Measurements from ENCODE around the gene CYP46A1. TPM values are rescaled to one million over a fixed set of nuclear protein-coding genes. Genes with fewer than 3 reads are reported as not detected.

Gene CYP46A1
- total RNA-seq, 1 experiment from 2014 or later: 0.52 TPM

- Histone ChIP-seq H3K36me3 (ENCODE audit: insufficient read depth, low read length) (no peaks in the 10 kb centered on the region), H3K4me2 (ENCODE audit: low read depth, low read length, poor library complexity, severe bottlenecking) (no peak overlapping the region), H3K4me1 (ENCODE audit: low read length) (peaks cover 9% of the 10 kb centered on the region), H3K27me3 (ENCODE audit: low read length) (no peaks in the 10 kb centered on the region), H3K9me3 (ENCODE audit: low read length) (no peaks in the 10 kb centered on the region), H3K9me2 (replicated peaks; ENCODE audit: insufficient read depth, low read length) (no peaks in the 10 kb centered on the region), H2AFZ (ENCODE audit: low read length) (no peak overlapping the region), H3K9ac (ENCODE audit: low read length) (no peak overlapping the region), H3K4me3 (ENCODE audit: low read length) (no peak overlapping the region), H4K20me1 (ENCODE audit: insufficient read depth, low read depth, low read length) (no peaks in the 10 kb centered on the region), H3K27ac (ENCODE audit: low read length) (no peak overlapping the region), H3K79me2 (ENCODE audit: low read length) (no peaks in the 10 kb centered on the region)
- no peak for DNase-seq
Measured at GRCh38 chr14:99721792-99722516, 37.9 kb downstream of the CYP46A1 start.

GRCh38 chr14:99722741-99723140 is 38.6 kb downstream of the CYP46A1 start:
- Histone ChIP-seq H3K79me2 (ENCODE audit: low read length) (no peaks in the 10 kb centered on the region), H3K4me2 (ENCODE audit: low read depth, low read length, poor library complexity, severe bottlenecking) (no peak overlapping the region), H3K9ac (ENCODE audit: low read length) (no peak overlapping the region), H3K4me1 (ENCODE audit: low read length) (peaks cover 9% of the 10 kb centered on the region), H4K20me1 (ENCODE audit: insufficient read depth, low read depth, low read length) (no peaks in the 10 kb centered on the region), H3K27ac (ENCODE audit: low read length) (no peak overlapping the region), H3K9me2 (replicated peaks; ENCODE audit: insufficient read depth, low read length) (no peaks in the 10 kb centered on the region), H3K36me3 (ENCODE audit: insufficient read depth, low read length) (no peaks in the 10 kb centered on the region), H3K9me3 (ENCODE audit: low read length) (no peaks in the 10 kb centered on the region), H3K4me3 (ENCODE audit: low read length) (no peak overlapping the region), H2AFZ (ENCODE audit: low read length) (no peak overlapping the region), H3K27me3 (ENCODE audit: low read length) (no peaks in the 10 kb centered on the region)
- no peak for DNase-seq

GRCh38 chr14:99724196-99724891 is 40.2 kb downstream of the CYP46A1 start:
- Histone ChIP-seq H3K9me2 (replicated peaks; ENCODE audit: insufficient read depth, low read length) (no peaks in the 10 kb centered on the region), H3K79me2 (ENCODE audit: low read length) (no peaks in the 10 kb centered on the region), H3K4me1 (ENCODE audit: low read length) (no peaks in the 10 kb centered on the region), H3K4me3 (ENCODE audit: low read length) (no peak overlapping the region), H3K9me3 (ENCODE audit: low read length) (no peaks in the 10 kb centered on the region), H3K27ac (ENCODE audit: low read length) (no peak overlapping the region), H3K36me3 (ENCODE audit: insufficient read depth, low read length) (no peaks in the 10 kb centered on the region), H4K20me1 (ENCODE audit: insufficient read depth, low read depth, low read length) (no peaks in the 10 kb centered on the region), H2AFZ (ENCODE audit: low read length) (no peak overlapping the region), H3K27me3 (ENCODE audit: low read length) (no peaks in the 10 kb centered on the region), H3K4me2 (ENCODE audit: low read depth, low read length, poor library complexity, severe bottlenecking) (no peak overlapping the region), H3K9ac (ENCODE audit: low read length) (no peak overlapping the region)
- no peak for DNase-seq

- no peak for DNase-seq
- Histone ChIP-seq H3K4me3 (ENCODE audit: low read length) (no peak overlapping the region), H3K27me3 (ENCODE audit: low read length) (no peaks in the 10 kb centered on the region)
Measured at GRCh38 chr14:99724939-99725773, 41.1 kb downstream of the CYP46A1 start.

GRCh38 chr14:99725774-99726537 is 41.9 kb downstream of the CYP46A1 start:
- H3K4me3 ChIP-seq (ENCODE audit: low read length): no peak overlapping the region
- H3K4me2 ChIP-seq (ENCODE audit: low read depth, low read length, poor library complexity, severe bottlenecking): no peak overlapping the region
- H3K4me1 ChIP-seq (ENCODE audit: low read length): no peaks in the 10 kb centered on the region
- H3K9me3 ChIP-seq (ENCODE audit: low read length): no peaks in the 10 kb centered on the region
- DNase-seq: no peak
- no peak overlapping the region for H3K27ac ChIP-seq (ENCODE audit: low read length)
- no peaks in the 10 kb centered on the region for H3K27me3 ChIP-seq (ENCODE audit: low read length)
- H4K20me1 ChIP-seq (ENCODE audit: insufficient read depth, low read depth, low read length): no peaks in the 10 kb centered on the region
- H3K36me3 ChIP-seq (ENCODE audit: insufficient read depth, low read length): no peaks in the 10 kb centered on the region
- no peak overlapping the region for H2AFZ ChIP-seq (ENCODE audit: low read length)
- H3K79me2 ChIP-seq (ENCODE audit: low read length): no peaks in the 10 kb centered on the region
- no peak overlapping the region for H3K9ac ChIP-seq (ENCODE audit: low read length)
- no peaks in the 10 kb centered on the region for H3K9me2 ChIP-seq (replicated peaks; ENCODE audit: insufficient read depth, low read length)

More at GRCh38 chr14:99724939-99725773, 41.1 kb downstream of the CYP46A1 start:
- no peaks in the 10 kb centered on the region for H3K79me2 ChIP-seq (ENCODE audit: low read length)
- H3K9ac ChIP-seq (ENCODE audit: low read length): no peak overlapping the region
- no peaks in the 10 kb centered on the region for H3K9me3 ChIP-seq (ENCODE audit: low read length)
- no peaks in the 10 kb centered on the region for H3K36me3 ChIP-seq (ENCODE audit: insufficient read depth, low read length)
- H3K4me2 ChIP-seq (ENCODE audit: low read depth, low read length, poor library complexity, severe bottlenecking): no peak overlapping the region
- no peaks in the 10 kb centered on the region for H3K4me1 ChIP-seq (ENCODE audit: low read length)
- no peak overlapping the region for H2AFZ ChIP-seq (ENCODE audit: low read length)
- H3K27ac ChIP-seq (ENCODE audit: low read length): no peak overlapping the region
- no peaks in the 10 kb centered on the region for H4K20me1 ChIP-seq (ENCODE audit: insufficient read depth, low read depth, low read length)
- no peaks in the 10 kb centered on the region for H3K9me2 ChIP-seq (replicated peaks; ENCODE audit: insufficient read depth, low read length)

GRCh38 chr14:99726538-99727095 is 42.5 kb downstream of the CYP46A1 start:
- Histone ChIP-seq H3K27me3 (ENCODE audit: low read length) (no peaks in the 10 kb centered on the region), H3K4me2 (ENCODE audit: low read depth, low read length, poor library complexity, severe bottlenecking) (no peak overlapping the region), H3K4me3 (ENCODE audit: low read length) (no peak overlapping the region)

GRCh38 chr14:99727096-99727870 is 43.2 kb downstream of the CYP46A1 start:
- Histone ChIP-seq H3K9me2 (replicated peaks; ENCODE audit: insufficient read depth, low read length) (no peaks in the 10 kb centered on the region), H4K20me1 (ENCODE audit: insufficient read depth, low read depth, low read length) (no peaks in the 10 kb centered on the region), H3K36me3 (ENCODE audit: insufficient read depth, low read length) (no peaks in the 10 kb centered on the region), H2AFZ (ENCODE audit: low read length) (no peak overlapping the region), H3K79me2 (ENCODE audit: low read length) (no peaks in the 10 kb centered on the region), H3K27me3 (ENCODE audit: low read length) (no peaks in the 10 kb centered on the region), H3K9ac (ENCODE audit: low read length) (no peak overlapping the region), H3K4me2 (ENCODE audit: low read depth, low read length, poor library complexity, severe bottlenecking) (no peak overlapping the region), H3K4me1 (ENCODE audit: low read length) (no peaks in the 10 kb centered on the region), H3K4me3 (ENCODE audit: low read length) (no peak overlapping the region), H3K27ac (ENCODE audit: low read length) (no peak overlapping the region), H3K9me3 (ENCODE audit: low read length) (no peaks in the 10 kb centered on the region)
- no peak for DNase-seq

More at GRCh38 chr14:99726538-99727095, 42.5 kb downstream of the CYP46A1 start:
- Histone ChIP-seq H4K20me1 (ENCODE audit: insufficient read depth, low read depth, low read length) (no peaks in the 10 kb centered on the region), H3K9me3 (ENCODE audit: low read length) (no peaks in the 10 kb centered on the region), H3K4me1 (ENCODE audit: low read length) (no peaks in the 10 kb centered on the region), H3K36me3 (ENCODE audit: insufficient read depth, low read length) (no peaks in the 10 kb centered on the region), H3K79me2 (ENCODE audit: low read length) (no peaks in the 10 kb centered on the region), H2AFZ (ENCODE audit: low read length) (no peak overlapping the region), H3K9me2 (replicated peaks; ENCODE audit: insufficient read depth, low read length) (no peaks in the 10 kb centered on the region), H3K9ac (ENCODE audit: low read length) (no peak overlapping the region), H3K27ac (ENCODE audit: low read length) (no peak overlapping the region)
- no peak for DNase-seq
